CD14-positive monocyte (primary cell): ENCODE measurements around the gene SRPX. TPM values are rescaled to one million over a fixed set of nuclear protein-coding genes. Genes with fewer than 3 reads are reported as not detected.

ENCODE experiments used
- DNase-seq, 3 donors: peaks; one replicate each; pipeline ENCODE4 v3.0.0-alpha.2; 2011 to 2022
- H2AFZ ChIP-seq: 2 replicates; pipeline ENCODE4 v1.6.0; 2012; ENCODE audit warnings: mild to moderate bottlenecking, low read depth, low read length, inconsistent platforms; ENCODE audit not compliant: insufficient read depth, poor library complexity, severe bottlenecking
- H3K27ac ChIP-seq, 2 donors: 1 replicate in 1 of 2; 2 replicates in 1 of 2; pipeline ENCODE4 v1.5.1; 2012 to 2013; ENCODE audit warnings: low read length in 2 of 2, control low read depth in 1 of 2, inconsistent platforms in 1 of 2, low read depth in 1 of 2, mild to moderate bottlenecking in 1 of 2
- H3K27me3 ChIP-seq, 2 donors: one replicate each; pipeline versions ENCODE4 v1.6.0 to v1.6.1; 2011 to 2013; ENCODE audit warnings: low read length in 2 of 2; ENCODE audit not compliant: control insufficient read depth in 2 of 2, insufficient read depth in 2 of 2
- H3K36me3 ChIP-seq, 2 donors: replicated peaks in 1 of 2; 1 replicate in 1 of 2; 2 replicates in 1 of 2; pipeline versions ENCODE4 v1.5.1 to v1.6.1; 2012 to 2013; ENCODE audit warnings: low read length in 2 of 2, control low read depth in 1 of 2, inconsistent platforms in 1 of 2, mild to moderate bottlenecking in 1 of 2; ENCODE audit not compliant: insufficient read depth in 2 of 2, control insufficient read depth in 1 of 2
- H3K4me1 ChIP-seq, 2 donors: 1 replicate in 1 of 2; 2 replicates in 1 of 2; pipeline versions ENCODE4 v1.5.1 to v1.6.1; 2012 to 2013; ENCODE audit warnings: low read length in 2 of 2, control low read depth in 1 of 2, inconsistent platforms in 1 of 2, mild to moderate bottlenecking in 1 of 2, moderate library complexity in 1 of 2; ENCODE audit not compliant: insufficient read depth in 2 of 2, control insufficient read depth in 1 of 2
- H3K4me2 ChIP-seq: replicated peaks from 2 replicates; pipeline ENCODE3; 2012; ENCODE audit warnings: low read length, moderate library complexity, mild to moderate bottlenecking; ENCODE audit not compliant: poor library complexity, severe bottlenecking; ENCODE audit errors: extremely low read depth
- H3K4me3 ChIP-seq, 3 experiments: fragments of 200-600 bp in 1 of 3; sonication (generic) in 1 of 3; replicated peaks in 1 of 3; 1 replicate in 2 of 3; 2 replicates in 1 of 3; pipeline ENCODE4 v1.5.1; 2011 to 2013; ENCODE audit warnings: low read length in 3 of 3, mild to moderate bottlenecking in 3 of 3, control low read depth in 2 of 3, low read depth in 2 of 3, inconsistent platforms in 1 of 3, moderate library complexity in 1 of 3
- H3K79me2 ChIP-seq: 2 replicates; pipeline ENCODE4 v1.6.0; 2012; ENCODE audit warnings: mild to moderate bottlenecking, control low read depth, inconsistent platforms, low read length, moderate library complexity; ENCODE audit not compliant: insufficient read depth
- H3K9ac ChIP-seq: 2 replicates; pipeline ENCODE4 v1.6.0; 2017; ENCODE audit warnings: low read length, mild to moderate bottlenecking; ENCODE audit not compliant: insufficient read depth, poor library complexity, severe bottlenecking
- H3K9me3 ChIP-seq, 2 donors: replicated peaks in 1 of 2; 1 replicate in 1 of 2; 2 replicates in 1 of 2; pipeline versions ENCODE4 v1.5.1 to v1.6.1; 2012 to 2013; ENCODE audit warnings: low read length in 2 of 2, control low read depth in 1 of 2; ENCODE audit not compliant: control insufficient read depth in 1 of 2, insufficient read depth in 1 of 2
- H4K20me1 ChIP-seq: 2 replicates; pipeline ENCODE4 v1.6.0; 2012; ENCODE audit warnings: mild to moderate bottlenecking, low read length, control low read depth, moderate library complexity; ENCODE audit not compliant: insufficient read depth
- H3K27ac Mint-ChIP-seq, 7 donors: one replicate each; pipeline ENCODE4 v1.8.0; 2020; ENCODE audit warnings: mild to moderate bottlenecking in 7 of 7, mixed read lengths in 7 of 7, moderate library complexity in 6 of 7, inconsistent platforms in 2 of 7
- H3K27me3 Mint-ChIP-seq, 3 donors: one replicate each; pipeline ENCODE4 v1.8.0; 2021 to 2022; ENCODE audit warnings: low read depth in 3 of 3, mild to moderate bottlenecking in 3 of 3, mixed read lengths in 3 of 3, moderate library complexity in 3 of 3, inconsistent platforms in 1 of 3
- H3K36me3 Mint-ChIP-seq, 2 donors: one replicate each; pipeline ENCODE4 v1.8.0; 2020; ENCODE audit warnings: mixed read lengths in 2 of 2, inconsistent platforms in 1 of 2, mild to moderate bottlenecking in 1 of 2
- H3K4me1 Mint-ChIP-seq: one replicate; pipeline ENCODE4 v1.8.0; 2020; ENCODE audit warnings: mild to moderate bottlenecking, mixed read lengths
- H3K4me3 Mint-ChIP-seq, 2 donors: one replicate each; pipeline ENCODE4 v1.8.0; 2020; ENCODE audit warnings: mild to moderate bottlenecking in 2 of 2, mixed read lengths in 2 of 2, moderate library complexity in 1 of 2
- H3K9me3 Mint-ChIP-seq, 7 donors: one replicate each; pipeline ENCODE4 v1.8.0; 2020 to 2022; ENCODE audit warnings: mixed read lengths in 7 of 7, mild to moderate bottlenecking in 6 of 7, moderate library complexity in 6 of 7, inconsistent platforms in 2 of 7
- CTCF ChIP-seq: fragments of 200-600 bp; IDR thresholded peaks from one replicate; pipeline ENCODE4 v1.8.0; 2022; ENCODE audit warnings: antibody characterized with exemption, mild to moderate bottlenecking
- WGBS: methylation state at CpG from one replicate; pipeline ENCODE4 v1.1.5; 2013; ENCODE audit warnings: missing lambda C conversion rate; ENCODE audit not compliant: insufficient coverage; 5-methylcytosine and 5-hydroxymethylcytosine counted together
- intact Hi-C, 2 donors: fragments of 100-400 bp; cut with micrococcal nuclease; formaldehyde crosslinking; loops; one replicate each; pipeline versions ENCODE4 v1.15.0 to v1.15.1; 2023
- polyA plus RNA-seq, 3 donors: library from polyadenylated mRNA; depleted of rRNA in 1 of 3; unstranded in 2 of 3; stranded (reverse) in 1 of 3; fragments of 300-500 nt in 2 of 3; fragments of >200 nt in 1 of 3; fragmentation: Illumina TruSeq in 2 of 3; gene quantifications; 1 replicate in 2 of 3; 2 replicates in 1 of 3; pipeline ENCODE4 v1.2.3, GENCODE V29; 2012 to 2021

Gene SRPX
- polyA plus RNA-seq, 3 donors: not detected

- Histone ChIP-seq H3K4me2 (no peak overlapping the region), H4K20me1 (no peaks in the 10 kb centered on the region), H3K27me3 (no peaks in the 10 kb centered on the region), H3K27ac (no peak overlapping the region), H3K4me1 (no peaks in the 10 kb centered on the region), H2AFZ (no peak overlapping the region), H3K36me3 (no peaks in the 10 kb centered on the region), H3K9me3 (no peaks in the 10 kb centered on the region), H3K9ac (no peak overlapping the region), H3K79me2 (no peaks in the 10 kb centered on the region), H3K4me3 (no peak overlapping the region)
- H3K9me3 Mint-ChIP-seq: no peaks in the 10 kb centered on the region
- H3K4me3 Mint-ChIP-seq: no peak overlapping the region
- peak; percentile 53 for TF ChIP-seq CTCF
- H3K27ac Mint-ChIP-seq: no peak overlapping the region
- H3K27me3 Mint-ChIP-seq: peaks cover 0 to 7% (median 0%) of the 10 kb centered on the region in 3 donors
- no peaks in the 10 kb centered on the region for H3K36me3 Mint-ChIP-seq
- WGBS: no CpG with 5 or more reads among the region's 2 CpGs
- DNase-seq: peak in 2 of 3 donors; percentile 9 to 13
- H3K4me1 Mint-ChIP-seq: peaks cover 5% of the 10 kb centered on the region
- intact Hi-C loops: no loop called here
Measured at GRCh38 chrX:38166478-38167083, 54.1 kb downstream of the SRPX start.

GRCh38 chrX:38165023-38165422 lies 55.6 kb downstream of the SRPX start:
- H3K9me3 Mint-ChIP-seq: no peaks in the 10 kb centered on the region
- Histone ChIP-seq H3K36me3 (no peaks in the 10 kb centered on the region), H3K27me3 (no peaks in the 10 kb centered on the region), H3K4me2 (no peak overlapping the region), H3K9me3 (no peaks in the 10 kb centered on the region), H3K4me1 (no peaks in the 10 kb centered on the region), H3K9ac (no peak overlapping the region), H3K27ac (no peak overlapping the region), H3K4me3 (no peak overlapping the region), H3K79me2 (no peaks in the 10 kb centered on the region), H2AFZ (no peak overlapping the region), H4K20me1 (no peaks in the 10 kb centered on the region)
- no peak overlapping the region for H3K27ac Mint-ChIP-seq
- no peak overlapping the region for H3K4me3 Mint-ChIP-seq
- H3K27me3 Mint-ChIP-seq: peaks cover 0 to 10% (median 0%) of the 10 kb centered on the region in 3 donors
- intact Hi-C loops: no loop called here
- WGBS: 83% methylated on average over 1 of the region's 1 CpG
- TF ChIP-seq CTCF: no peak
- H3K4me1 Mint-ChIP-seq: peaks cover 5% of the 10 kb centered on the region
- H3K36me3 Mint-ChIP-seq: no peaks in the 10 kb centered on the region
- no peak for DNase-seq
